Hematopoietic multipotent progenitor cell treated with erythropoietin and hydrocortisone succinate and interleukin-3 and kit ligand, for 6 days (in vitro differentiated cells): ENCODE measurements around the gene DNMT1.

ENCODE experiments used
- DNase-seq: peaks from one replicate; pipeline ENCODE4 v3.0.0-alpha.2; 2015

The DNMT1 gene

GRCh38 chr19:10092648-10093294 is 102.0 kb downstream of the DNMT1 start:
- DNase-seq, result no peak

GRCh38 chr19:10091895-10092641 is 102.7 kb downstream of the DNMT1 start:
- peak; percentile 71 for DNase-seq

- DNase-seq, result no peak
Observed at GRCh38 chr19:10091370-10091687, 103.4 kb downstream of the DNMT1 start.

GRCh38 chr19:10089801-10090375 is 104.9 kb downstream of the DNMT1 start:
- DNase-seq, result no peak

GRCh38 chr19:10088949-10089554 is 105.7 kb downstream of the DNMT1 start:
- no peak for DNase-seq

- no peak for DNase-seq
Observed at GRCh38 chr19:10087296-10088061, 107.3 kb downstream of the DNMT1 start.

GRCh38 chr19:10086591-10087192 is 108.1 kb downstream of the DNMT1 start:
- peak; percentile 29 for DNase-seq

GRCh38 chr19:10085641-10086590 is 108.8 kb downstream of the DNMT1 start, which contains the start of gene SHFL:
TSS of gene SHFL (plus strand) at chr19:10086317. CDS start at chr19:10086428, 111 bp downstream.
- DNase-seq, result peak; percentile 91

- no peak for DNase-seq
Observed at GRCh38 chr19:10084803-10085202, 110.0 kb downstream of the DNMT1 start.

GRCh38 chr19:10083911-10084310 is 110.8 kb downstream of the DNMT1 start:
- DNase-seq, result no peak
